Stimulated activated CD8-positive, alpha-beta memory T cell treated with anti-CD3 and anti-CD28 coated beads, Interleukin-4, amount 100 ng/mL, for 24 hours (primary cell): ENCODE measurements around the gene PTCD2.
"Not testable (repeated sequence)": the region's sequence is repeated elsewhere in the genome, so short reads cannot be mapped to it uniquely, and the experiment has no call there.

Experiments
- DNase-seq: peaks from one replicate; pipeline ENCODE4 v3.0.0-alpha.2; 2020; ENCODE audit warnings: low read depth

Gene PTCD2

GRCh38 chr5:72380492-72381274 is 60.5 kb downstream of the PTCD2 start:
- DNase-seq = no peak

- DNase-seq = no peak
These were observed 63.1 kb downstream of the PTCD2 start for GRCh38 chr5:72383280-72383679.

DNA sequence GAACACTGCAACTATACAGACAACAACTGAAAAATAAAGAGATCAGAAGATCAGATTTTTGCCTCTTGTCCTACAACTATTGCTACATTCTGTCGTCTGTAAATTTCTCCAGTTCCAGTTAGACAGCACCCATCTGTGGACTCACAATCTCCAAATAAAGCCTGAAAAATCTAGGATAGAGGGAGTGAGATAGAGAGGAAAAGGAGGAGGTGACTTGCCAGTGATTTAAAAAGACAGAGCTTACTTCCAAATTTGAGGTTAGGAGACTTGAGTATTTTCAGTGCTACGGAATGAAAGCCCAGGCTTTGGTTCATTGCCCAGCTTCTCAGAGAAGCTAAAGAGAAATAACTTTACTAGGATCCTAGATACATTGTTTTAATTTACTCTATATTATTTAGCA is 63.6 kb downstream of the PTCD2 start:
- DNase-seq = no peak

- no peak for DNase-seq
These were observed 66.5 kb downstream of the PTCD2 start for GRCh38 chr5:72386639-72387038.

DNA sequence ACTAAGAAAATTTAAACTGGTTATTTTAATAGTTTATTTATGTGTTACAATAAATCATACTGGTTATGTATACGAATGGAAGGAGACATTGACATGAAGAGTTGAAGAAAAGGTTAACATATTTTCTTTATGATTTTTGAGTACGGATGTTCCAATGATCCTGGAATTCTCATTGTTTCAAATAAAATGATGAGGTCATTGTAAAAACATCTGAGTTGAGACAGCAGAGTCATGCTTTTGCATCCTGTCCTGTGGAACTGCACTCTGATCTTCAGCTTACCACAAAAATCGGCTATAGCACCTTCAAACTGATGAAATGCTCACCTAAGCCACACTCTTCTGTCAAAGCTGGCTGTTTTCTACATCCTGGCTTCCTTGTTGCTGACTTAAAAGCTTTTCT is 67.8 kb downstream of the PTCD2 start:
- no peak for DNase-seq

DNA sequence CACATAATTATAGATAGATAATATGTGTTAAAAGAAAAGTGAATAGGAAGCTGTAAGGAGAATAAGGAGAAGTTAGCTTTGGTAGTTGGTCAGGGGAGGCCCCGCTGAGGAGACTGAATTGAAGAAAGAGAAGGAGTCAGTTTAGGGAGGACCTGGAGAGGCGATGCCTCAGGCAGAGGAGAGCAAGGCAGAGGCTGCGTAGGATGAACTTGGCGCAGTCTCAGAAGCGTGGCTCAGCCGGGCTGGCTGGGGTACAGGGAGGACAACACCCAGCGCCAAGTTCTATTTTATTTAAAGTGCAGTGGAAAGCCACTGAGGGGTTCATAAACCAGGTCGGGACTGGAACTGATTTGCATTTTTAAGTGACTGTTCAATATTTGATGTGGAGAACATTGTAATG is 68.5 kb downstream of the PTCD2 start:
- DNase-seq = no peak

GRCh38 chr5:72390836-72391235 is 70.7 kb downstream of the PTCD2 start:
- DNase-seq = no peak

DNA sequence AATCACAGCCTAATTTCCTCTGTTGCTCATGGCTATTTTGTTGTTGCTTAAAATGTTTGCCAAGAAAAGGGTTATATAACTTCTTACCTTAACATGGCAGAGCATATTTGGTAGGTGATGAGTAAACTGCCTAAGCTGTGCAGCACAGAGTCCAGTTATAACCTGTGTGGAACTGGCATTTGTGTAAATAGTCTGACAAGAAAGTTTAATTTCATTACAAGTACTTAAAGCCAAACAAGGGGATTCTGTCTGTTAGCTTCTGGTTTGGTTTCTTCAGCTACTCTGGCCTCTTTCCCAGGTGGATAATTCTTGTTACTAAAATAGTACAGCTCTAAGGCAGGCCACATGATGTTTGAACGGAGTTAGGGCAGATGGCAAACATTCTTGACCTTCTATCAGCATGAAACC is 72.2 kb downstream of the PTCD2 start:
- DNase-seq = no peak

DNA sequence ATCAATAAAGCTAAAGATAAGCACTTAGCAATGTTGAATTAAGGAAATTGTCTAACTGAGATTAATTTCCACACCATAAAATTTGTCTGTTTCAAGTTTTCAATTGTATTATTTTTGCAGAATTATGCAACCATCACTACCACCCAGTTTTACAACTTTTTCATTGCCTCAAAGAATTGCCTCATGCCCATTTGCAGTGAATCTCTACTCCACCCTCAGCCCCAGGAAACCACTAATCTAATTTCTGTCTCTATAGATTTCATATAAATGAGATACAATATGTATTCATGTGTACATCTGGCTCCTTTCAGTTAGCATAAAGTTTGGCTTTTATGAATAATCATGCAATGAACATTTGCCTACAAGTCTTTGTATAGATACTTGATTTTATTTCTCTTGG is 72.9 kb downstream of the PTCD2 start:
- no peak for DNase-seq

DNA sequence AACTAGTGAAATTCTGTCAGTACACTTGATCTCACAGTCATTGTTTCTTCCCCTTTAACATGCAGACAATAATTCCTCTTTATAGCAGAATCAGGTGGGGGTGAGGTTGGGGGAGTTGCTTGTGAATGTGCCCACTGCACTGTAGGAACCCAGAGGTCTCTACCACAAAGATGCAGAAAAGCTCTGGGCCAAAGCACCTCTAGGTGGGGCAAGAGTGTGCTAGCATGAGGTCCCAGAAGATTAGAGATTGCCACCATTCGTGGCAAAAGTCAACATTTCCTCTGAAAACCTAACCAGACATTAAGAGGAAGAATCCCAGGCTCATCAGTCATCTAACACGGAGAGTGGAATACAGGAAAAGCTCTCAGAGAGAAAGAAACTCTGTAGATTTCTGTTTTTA is 74.5 kb downstream of the PTCD2 start:
- DNase-seq = no peak

GRCh38 chr5:72397836-72398235 is 77.7 kb downstream of the PTCD2 start:
- no peak for DNase-seq

- no peak for DNase-seq
These were observed 80.8 kb downstream of the PTCD2 start for GRCh38 chr5:72400950-72401349.

GRCh38 chr5:72402381-72402890 is 82.3 kb downstream of the PTCD2 start:
- no peak for DNase-seq

DNA sequence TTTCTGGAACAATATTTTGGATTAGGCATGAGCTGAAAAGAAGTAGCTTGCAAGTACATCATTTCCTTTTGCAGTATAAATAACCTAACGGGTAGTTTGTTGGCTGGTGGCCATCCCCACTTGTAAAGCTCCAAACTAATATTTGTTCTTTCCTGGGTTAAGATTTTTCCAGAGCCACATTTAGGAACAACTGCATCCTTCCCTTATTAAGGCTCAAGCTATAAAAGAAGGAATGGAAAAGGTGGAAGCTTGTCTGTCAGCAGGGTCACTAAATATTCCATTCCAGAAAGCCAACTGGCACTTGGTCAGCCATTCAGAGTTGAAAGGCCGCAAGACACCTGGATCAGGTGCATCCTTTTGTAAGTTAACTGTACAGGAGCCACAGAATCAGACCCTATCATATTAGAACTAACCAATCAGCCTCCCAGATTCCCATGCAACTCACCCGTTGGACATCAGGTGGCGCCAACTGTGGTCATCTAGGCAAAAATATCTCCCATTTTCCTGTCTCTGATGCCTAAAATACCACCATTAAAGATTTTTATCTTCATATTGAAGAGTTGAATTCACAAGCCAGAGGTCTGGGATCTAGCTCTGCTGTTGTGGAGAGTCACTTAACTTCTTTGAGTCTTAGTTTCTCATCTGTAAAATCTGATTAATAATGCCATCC is 82.9 kb downstream of the PTCD2 start:
- no peak for DNase-seq

DNA sequence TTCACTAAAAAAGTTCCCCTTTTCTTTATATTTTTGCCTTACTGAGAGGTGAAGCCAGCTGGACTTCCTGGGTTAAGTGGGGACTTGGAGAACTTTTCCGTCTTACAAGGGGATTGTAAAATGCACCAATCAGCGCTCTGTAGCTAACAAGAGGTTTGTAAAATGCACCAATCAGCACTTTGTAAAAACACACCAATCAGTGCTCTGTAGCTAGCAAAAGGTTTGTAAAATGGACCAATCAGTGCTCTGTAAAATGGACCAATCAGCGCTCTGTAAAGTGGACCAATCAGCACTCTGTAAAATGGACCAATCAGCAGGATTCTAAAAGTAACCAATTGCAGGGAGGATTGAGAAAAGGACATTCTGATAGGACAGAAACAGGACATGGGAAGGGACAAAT is 84.6 kb downstream of the PTCD2 start:
- DNase-seq = not testable (repeated sequence)

DNA sequence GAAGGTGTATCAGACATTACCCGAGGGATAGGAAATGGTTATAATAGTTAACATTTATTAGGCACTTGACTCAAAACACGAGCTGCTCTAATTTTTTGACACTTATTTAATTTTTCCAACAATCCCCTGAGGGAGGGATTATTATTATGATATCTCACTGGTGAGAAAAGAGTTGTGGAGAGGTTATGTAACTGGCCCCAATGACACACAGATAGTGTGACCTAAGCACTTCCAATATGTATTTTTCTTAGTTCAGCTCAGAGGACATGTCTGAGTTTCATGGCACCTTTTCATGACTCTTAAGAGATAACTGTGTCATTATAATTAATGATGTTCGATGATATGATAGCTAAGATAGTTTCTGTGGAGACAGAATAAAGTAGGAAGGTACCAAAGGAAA is 86.9 kb downstream of the PTCD2 start:
- no peak for DNase-seq

- no peak for DNase-seq
These were observed 87.4 kb downstream of the PTCD2 start for GRCh38 chr5:72407541-72407940.

DNA sequence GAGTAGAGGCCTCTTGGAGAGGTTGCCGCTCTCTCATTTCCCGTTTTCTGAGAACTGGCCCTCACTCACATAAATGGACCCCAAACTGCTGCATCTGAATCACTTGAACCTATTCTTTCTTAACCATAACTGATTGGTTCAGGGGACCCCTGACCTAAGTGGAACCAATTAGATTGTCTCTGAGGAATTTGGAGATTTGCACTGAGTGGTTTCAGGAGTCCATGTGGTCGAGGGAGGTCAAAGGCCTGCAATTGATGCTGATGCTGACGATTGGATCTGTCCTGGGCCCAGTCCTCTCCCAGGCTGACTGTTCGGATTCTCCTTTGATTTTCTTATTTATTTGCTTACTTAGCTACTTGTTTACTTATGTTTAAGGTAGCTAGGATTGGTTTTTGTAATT is 88.0 kb downstream of the PTCD2 start:
- DNase-seq = no peak

DNA sequence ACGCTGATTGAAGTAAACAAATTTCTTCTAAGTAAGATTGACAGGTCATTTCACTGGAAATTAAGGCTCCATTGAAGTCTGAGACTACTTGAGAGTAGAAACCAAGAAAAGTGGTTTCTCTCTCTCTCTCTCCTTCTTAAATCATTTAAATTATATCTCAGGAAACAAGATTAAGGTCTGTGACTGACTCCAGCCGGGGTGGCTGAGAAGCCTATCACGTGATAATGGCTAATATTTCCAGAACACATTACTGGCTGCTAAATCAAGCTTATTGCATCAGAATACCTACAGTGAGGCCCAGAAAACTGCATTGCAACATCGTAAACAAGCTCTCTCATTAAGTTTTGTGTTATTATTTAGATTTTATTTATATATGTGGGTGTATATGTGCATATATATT is 88.4 kb downstream of the PTCD2 start:
- DNase-seq = no peak

- no peak for DNase-seq
These were observed 90.6 kb downstream of the PTCD2 start for GRCh38 chr5:72410688-72411295.

DNA sequence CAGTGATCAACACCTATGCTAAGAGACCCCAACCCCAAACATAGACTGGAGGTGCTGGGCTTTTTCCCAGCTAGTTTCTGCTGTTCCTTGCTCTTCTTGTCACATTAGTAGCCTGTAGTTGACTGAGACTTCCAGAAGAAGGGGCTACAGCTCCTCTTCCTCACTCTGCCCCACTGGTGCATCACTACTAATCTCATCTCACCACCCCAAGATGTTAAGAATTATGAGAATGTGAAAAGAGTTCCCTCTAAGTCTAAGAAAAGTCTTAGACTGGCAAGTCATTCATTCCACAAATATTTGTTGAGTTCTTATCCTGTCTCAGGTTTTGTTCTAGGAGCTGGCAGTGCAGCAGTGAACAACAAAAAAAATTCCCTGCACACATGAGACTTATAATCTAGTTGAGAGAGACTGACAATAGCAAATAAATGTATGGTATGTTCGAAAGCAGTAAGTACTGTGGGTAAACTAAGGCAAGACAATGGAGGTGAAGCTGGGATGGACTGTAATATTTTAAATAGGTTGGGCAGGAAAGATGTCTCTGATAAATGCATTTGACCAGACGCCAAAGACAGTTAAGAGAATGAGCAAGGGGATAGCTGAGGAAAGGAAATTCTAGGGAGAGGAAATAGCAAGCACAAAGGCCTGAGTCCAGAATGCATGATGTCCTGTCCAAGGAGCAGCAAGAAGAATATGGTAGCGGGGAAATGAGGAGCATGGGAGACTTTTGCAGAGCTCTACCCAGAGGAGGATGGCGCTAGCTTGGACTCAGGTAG is 92.3 kb downstream of the PTCD2 start:
- no peak for DNase-seq

DNA sequence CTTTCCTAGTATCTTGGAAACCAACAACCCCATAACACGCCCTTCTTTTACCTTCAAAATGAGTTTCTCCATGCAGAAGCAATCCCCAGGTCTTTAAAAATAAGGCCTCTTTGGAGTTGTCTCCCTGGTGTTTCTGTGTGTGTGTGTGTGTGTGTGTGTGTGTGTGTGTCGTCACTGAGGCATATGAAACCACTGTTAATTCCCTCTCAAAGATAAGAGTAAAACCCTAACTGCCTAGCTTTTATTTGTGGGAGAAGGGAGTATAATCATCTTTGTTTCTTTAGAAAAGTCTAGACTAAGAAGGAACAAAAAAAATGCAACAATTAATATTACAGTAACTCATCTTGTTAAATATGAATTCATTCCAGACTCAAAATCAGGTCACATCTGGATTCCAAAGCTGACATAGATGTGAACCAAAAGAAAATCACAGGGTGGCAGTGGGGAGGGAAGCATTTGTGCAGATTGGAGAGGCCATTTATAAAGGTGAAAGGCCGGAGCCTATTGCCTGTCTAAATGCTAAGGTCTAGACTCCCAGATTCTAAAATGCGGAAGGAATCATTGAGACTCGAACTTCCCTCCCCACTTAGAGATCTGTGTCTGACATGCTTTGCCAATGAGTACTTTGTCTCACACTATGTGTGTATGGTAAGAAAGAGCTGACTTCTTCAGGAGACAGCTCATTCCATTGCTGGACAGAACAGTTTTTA is 95.6 kb downstream of the PTCD2 start:
- DNase-seq = no peak
